Calu3 (cell line): ENCODE results near the gene PLCD1. TPM values are rescaled to one million over a fixed set of nuclear protein-coding genes. Genes with fewer than 3 reads are reported as not detected.
A peak's percentile ranks its signal among the peaks of the same experiment; 100 is the strongest.

ENCODE experiments used
- BruUV-seq: library from RNA; stranded (reverse); fragments of 400-500 nt; replicated peaks from 2 replicates; lab custom pipeline; 2021; lab: Mats Ljungman, UMichigan
- CTCF ChIA-PET: fragments of 300-600 bp; sonication (Branson Sonifier 250); formaldehyde crosslinking; loops from one replicate; lab custom pipeline; 2022; ENCODE audit warnings: antibody characterized with exemption; lab: Charles Lee
- DNase-seq: peaks from one replicate; pipeline ENCODE4 v3.0.0; 2022
- H3K27ac Mint-ChIP-seq: one replicate; pipeline ENCODE4 v1.8.0; 2022; ENCODE audit warnings: mixed read lengths; ENCODE audit not compliant: unreplicated experiment
- H3K27me3 Mint-ChIP-seq: one replicate; pipeline ENCODE4 v1.8.0; 2022; ENCODE audit warnings: mixed read lengths; ENCODE audit not compliant: unreplicated experiment
- H3K36me3 Mint-ChIP-seq: one replicate; pipeline ENCODE4 v1.8.0; 2022; ENCODE audit warnings: mild to moderate bottlenecking, moderate library complexity, mixed read lengths; ENCODE audit not compliant: insufficient read depth, unreplicated experiment
- H3K4me1 Mint-ChIP-seq: one replicate; pipeline ENCODE4 v1.8.0; 2022; ENCODE audit warnings: mild to moderate bottlenecking, low read depth, mixed read lengths; ENCODE audit not compliant: unreplicated experiment
- H3K4me3 Mint-ChIP-seq: one replicate; pipeline ENCODE4 v1.8.0; 2022; ENCODE audit warnings: mild to moderate bottlenecking, low read depth, moderate library complexity, mixed read lengths; ENCODE audit not compliant: unreplicated experiment
- H3K9me3 Mint-ChIP-seq: one replicate; pipeline ENCODE4 v1.8.0; 2022; ENCODE audit warnings: low read depth, mixed read lengths; ENCODE audit not compliant: unreplicated experiment
- CTCF ChIP-seq: fragments of 200-600 bp; IDR thresholded peaks from one replicate; pipeline ENCODE4 v1.8.0; 2022; ENCODE audit warnings: antibody characterized with exemption; ENCODE audit not compliant: unreplicated experiment
- intact Hi-C: fragments of 100-400 bp; cut with micrococcal nuclease; formaldehyde crosslinking; loops from one replicate; pipeline ENCODE4 v1.10.0; 2022; ENCODE audit not compliant: unreplicated experiment
- total RNA-seq: library from RNA; stranded (reverse); gene quantifications from 2 replicates; pipeline ENCODE4 v1.2.3, GENCODE V29; 2022

The PLCD1 gene
- total RNA-seq, 1 experiment from 2014 or later, result 9.8 TPM

GRCh38 chr3:37997342-37997741, 32.1 kb downstream of the PLCD1 start:
- DNase-seq, result no peak
- Mint-ChIP-seq H3K4me3 (no peak overlapping the region), H3K27me3 (no peaks in the 10 kb centered on the region), H3K4me1 (peaks cover 33% of the 10 kb centered on the region), H3K9me3 (no peaks in the 10 kb centered on the region), H3K27ac (no peak overlapping the region), H3K36me3 (peaks cover 42% of the 10 kb centered on the region)
- CTCF ChIA-PET, result interaction anchor here (0.9 to 3.2 kb wide), 10 partner anchors 8 to 168 kb away, joined by 3 to 50 read pairs (median 6); partner anchors contain the start of gene OXSR1
- no TSS peak for BruUV-seq
- no peak for TF ChIP-seq CTCF
- intact Hi-C loops, result loop anchor here (1.0 kb wide), 1 partner anchor 23 kb away; no protein-coding TSS in a partner anchor

DNA sequence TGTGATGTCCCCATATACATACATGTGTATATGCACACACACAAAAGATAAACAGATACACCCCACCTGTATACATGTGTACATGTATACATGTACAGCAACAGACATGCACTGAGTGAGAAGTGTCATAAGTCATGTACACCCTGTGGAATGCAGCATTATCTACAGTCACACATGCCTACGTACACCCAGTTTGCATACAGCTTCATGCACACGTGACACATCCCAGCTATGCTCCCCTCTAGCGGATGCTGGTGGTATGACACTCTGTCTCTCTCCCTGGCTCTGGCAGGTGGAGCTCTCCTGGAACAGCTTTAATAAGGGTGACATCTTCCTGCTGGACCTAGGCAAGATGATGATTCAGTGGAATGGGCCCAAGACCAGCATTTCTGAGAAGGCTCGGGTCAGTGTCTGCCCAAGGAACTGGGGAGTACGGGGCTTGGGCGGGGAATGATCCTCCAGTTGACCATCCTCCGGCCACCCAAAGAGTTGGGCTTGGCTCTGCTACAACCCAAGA, 32.6 kb downstream of the PLCD1 start:
- CTCF ChIA-PET, result interaction anchor here (0.6 to 3.2 kb wide), 11 partner anchors 8 to 168 kb away, joined by 3 to 50 read pairs (median 5); partner anchors contain the start of gene OXSR1
- intact Hi-C loops, result loop anchor here (1.0 kb wide), 1 partner anchor 23 kb away; no protein-coding TSS in a partner anchor
- H3K4me3 Mint-ChIP-seq, result no peak overlapping the region
- peak overlapping the region; percentile 60 for H3K27ac Mint-ChIP-seq
- peaks cover 38% of the 10 kb centered on the region for H3K4me1 Mint-ChIP-seq
- peaks cover 42% of the 10 kb centered on the region for H3K36me3 Mint-ChIP-seq
- peak; percentile 86 for DNase-seq
- no TSS peak for BruUV-seq
- no peaks in the 10 kb centered on the region for H3K9me3 Mint-ChIP-seq
- no peaks in the 10 kb centered on the region for H3K27me3 Mint-ChIP-seq
- peak; percentile 87 for TF ChIP-seq CTCF

GRCh38 chr3:37995652-37996641, 33.5 kb downstream of the PLCD1 start:
- peaks cover 47% of the 10 kb centered on the region for H3K4me1 Mint-ChIP-seq
- peak overlapping the region; percentile 60 for H3K27ac Mint-ChIP-seq
- no peaks in the 10 kb centered on the region for H3K9me3 Mint-ChIP-seq
- no peak for DNase-seq
- no peaks in the 10 kb centered on the region for H3K27me3 Mint-ChIP-seq
- CTCF ChIA-PET, result interaction anchor here (0.6 to 3.2 kb wide), 10 partner anchors 9 to 169 kb away, joined by 3 to 50 read pairs (median 5); partner anchors contain the start of gene OXSR1
- no peak overlapping the region for H3K4me3 Mint-ChIP-seq
- peaks cover 51% of the 10 kb centered on the region for H3K36me3 Mint-ChIP-seq
- TF ChIP-seq CTCF, result no peak
- intact Hi-C loops, result no loop called here
- BruUV-seq, result no TSS peak

- peaks cover 62% of the 10 kb centered on the region for H3K36me3 Mint-ChIP-seq
- intact Hi-C loops, result no loop called here
- no TSS peak for BruUV-seq
- H3K4me1 Mint-ChIP-seq, result peaks cover 60% of the 10 kb centered on the region
- no peak overlapping the region for H3K4me3 Mint-ChIP-seq
- H3K9me3 Mint-ChIP-seq, result no peaks in the 10 kb centered on the region
- no peak for TF ChIP-seq CTCF
- no peaks in the 10 kb centered on the region for H3K27me3 Mint-ChIP-seq
- CTCF ChIA-PET, result no interaction called here
- no peak for DNase-seq
- H3K27ac Mint-ChIP-seq, result no peak overlapping the region
These were observed 34.8 kb downstream of the PLCD1 start for GRCh38 chr3:37994639-37994972.
